ENCODE data around the gene AKR1C2.
A peak's percentile ranks its signal among the peaks of the same experiment; 100 is the strongest.
"Not testable (repeated sequence)": the region's sequence is repeated elsewhere in the genome, so short reads cannot be mapped to it uniquely, and the experiment has no call there.

AKR1C2 gene

DNA sequence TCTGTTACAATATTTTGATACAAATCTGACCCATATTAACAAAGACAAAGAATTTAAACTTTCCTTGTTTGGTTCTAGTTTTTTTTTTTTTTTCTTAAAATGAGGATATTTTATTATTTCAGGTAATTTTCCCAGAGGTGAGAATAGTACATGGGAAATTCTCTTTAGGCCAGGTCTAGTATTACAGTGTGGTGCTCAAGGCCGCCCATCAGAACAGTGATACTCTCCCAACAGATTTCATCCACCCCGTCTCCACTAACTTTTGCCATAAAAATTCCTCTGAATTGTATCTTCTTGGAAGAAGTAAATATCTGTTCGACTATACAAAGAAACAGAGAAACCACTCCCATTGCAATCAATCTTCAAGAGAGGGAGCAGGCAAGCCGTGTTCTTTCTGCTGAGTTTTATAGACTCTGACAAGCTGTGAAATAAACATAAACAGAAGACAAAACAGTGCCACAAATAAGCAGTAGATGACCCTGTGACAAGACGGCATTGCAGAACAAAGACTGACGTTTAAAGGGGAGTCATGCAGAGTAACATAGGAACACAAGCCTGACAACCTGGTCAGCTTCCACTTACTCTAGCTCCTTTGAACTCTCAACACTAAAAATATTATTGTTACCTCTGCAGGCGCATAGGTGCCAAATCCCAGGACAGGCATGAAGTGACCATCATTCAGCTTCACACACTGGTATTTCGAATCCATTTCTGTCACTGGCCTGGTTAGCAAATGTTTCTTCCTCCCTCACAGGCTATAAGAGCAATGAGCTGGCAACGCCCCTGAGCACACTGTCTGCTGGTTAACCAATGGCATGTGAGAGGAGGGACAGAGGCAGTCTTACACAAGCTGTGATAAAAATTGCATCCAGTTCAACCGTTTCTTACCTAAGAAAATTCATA lies at the start of gene AKR1C2:
Gene AKR1C2 (minus strand): TSS at position 731 of the 903 bp plus-strand sequence. CDS start 22 bp downstream, at position 709.
- DNase-seq, result not testable (repeated sequence)

DNA sequence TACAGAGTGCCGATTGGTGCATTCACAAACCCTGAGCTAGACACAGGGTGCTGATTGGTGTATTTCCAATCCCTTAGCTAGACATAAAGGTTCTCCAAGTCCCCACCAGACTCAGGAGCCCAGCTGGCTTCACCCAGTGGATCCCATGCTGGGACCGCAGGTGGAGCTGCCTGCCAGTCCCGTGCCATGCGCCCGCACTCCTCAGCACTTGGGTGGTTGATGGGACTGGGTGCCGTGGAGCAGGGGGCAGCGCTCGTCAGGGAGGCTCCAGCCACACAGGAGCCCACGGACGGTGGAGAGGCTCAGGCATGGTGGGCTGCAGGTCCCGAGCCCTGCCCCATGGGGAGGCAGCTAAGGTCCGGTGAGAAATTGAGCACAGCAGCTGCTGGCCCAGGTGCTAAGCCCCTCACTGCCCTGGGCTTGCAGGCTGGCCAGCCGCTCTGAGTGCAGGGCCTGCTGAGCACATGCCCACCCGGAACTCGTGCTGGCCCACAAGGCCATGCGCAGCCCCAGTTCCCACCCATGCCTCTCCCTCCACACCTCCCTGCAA lies 49.4 kb upstream of the AKR1C2 start:
- not testable (repeated sequence) for DNase-seq

DNA sequence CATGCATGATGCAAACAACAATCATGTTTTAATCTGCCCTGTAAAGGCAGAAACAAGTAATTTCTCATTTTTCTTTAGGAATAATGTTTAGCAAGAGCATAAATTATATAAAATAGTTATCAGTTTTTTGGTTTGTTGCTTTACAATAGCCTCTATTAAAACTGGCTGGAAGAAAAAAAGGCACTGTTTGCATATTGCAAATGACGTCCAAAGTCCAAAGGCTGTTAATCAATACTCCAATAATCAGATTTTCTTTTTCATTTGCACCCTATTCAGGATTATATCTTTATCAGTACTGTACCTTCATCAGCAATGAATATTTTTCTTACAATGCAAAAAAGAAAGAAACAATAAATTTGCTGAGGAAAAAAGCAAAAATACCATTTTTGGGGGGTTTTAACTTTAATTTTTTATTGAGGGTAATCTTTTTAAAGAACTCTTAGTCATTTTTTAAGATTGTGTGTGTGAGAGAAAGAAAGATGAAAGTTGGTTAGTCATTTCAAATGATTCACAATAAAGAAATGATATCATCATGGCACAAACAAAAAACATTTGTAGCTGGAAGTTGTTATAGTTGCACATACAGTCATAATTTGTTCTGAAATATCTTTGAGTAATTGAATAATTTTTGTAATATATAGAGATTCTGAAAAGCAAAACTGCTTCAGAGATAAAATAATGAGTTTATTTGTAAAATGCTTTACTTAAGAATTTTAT lies 44.4 kb upstream of the AKR1C2 start:
- DNase-seq, result no peak

DNA sequence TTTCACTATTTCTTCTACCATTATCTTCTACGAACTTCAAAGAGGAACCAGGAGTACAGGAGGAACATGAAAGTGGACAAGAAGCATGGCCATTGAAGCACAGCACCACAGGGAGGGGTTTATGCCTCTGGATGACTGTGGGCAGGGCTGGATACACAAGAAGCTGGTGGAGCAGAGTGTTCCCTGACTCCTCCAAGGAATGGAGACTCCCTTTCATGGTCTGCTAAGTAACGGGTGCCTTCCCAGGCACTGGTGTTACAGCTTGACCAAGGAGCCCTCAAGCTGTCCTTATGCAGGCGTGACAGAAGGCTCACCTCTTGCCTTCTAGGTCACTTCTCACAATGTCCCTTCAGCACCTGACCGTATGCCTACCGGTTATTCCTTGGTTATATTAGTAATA lies 43.4 kb upstream of the AKR1C2 start:
- DNase-seq, result not testable (repeated sequence)

DNA sequence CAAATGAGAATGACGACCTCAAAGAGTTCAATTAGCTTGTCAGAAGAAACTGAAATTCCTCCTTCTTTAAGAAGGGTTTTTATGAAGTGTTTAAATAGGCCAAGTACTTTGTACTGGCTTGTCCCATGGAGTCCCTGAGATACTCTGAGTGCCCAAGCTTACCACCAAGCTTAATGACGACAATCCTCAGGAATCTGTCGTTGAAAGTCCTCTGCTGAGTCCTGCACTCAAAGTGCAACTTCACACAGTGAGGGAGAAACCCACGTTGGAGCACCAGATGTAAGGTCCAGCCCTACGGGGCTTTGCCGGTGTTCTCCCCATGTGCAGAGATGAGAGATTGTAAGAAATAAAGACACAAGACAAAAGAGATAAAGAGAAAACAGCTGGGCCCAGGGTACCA lies 42.8 kb upstream of the AKR1C2 start:
- DNase-seq, result no peak

DNA sequence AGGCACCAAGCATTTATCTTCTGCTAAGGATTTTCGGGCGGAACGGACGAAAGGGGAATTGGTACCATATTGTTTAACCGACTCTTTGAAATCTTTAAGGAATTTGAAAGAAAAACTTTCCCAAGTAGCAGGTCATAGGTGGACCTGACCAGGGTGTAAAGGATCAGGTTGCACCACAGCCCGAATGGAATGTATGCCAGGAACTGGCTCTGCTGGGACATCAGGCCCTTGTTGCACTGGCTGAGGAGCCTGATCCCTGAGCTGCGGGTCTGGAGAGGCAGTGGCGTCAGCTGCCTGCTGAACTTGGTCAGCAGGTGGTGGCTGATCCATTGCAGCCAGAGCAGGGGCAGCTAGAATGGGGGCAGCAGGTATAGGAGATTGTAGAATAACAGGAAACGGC lies 41.4 kb upstream of the AKR1C2 start:
- no peak for DNase-seq

DNA sequence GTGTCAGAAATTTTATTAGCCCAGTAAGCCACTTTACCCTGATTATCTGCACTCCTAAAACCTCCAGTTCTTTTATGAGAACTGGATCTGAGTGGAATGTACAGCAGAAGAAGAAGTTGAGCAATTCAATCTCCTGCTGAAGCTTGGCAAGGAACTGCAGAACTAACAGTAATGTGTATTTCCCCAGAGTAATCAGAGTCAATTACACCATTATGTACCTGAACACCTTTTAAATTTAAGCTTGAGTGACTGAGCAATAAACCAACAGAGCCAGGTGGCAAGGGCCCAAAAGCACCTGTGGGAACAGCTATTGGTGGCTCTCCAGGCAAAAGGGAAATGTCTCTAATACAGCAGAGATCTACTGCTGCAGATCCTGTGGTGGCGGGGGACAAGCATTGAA lies 40.1 kb upstream of the AKR1C2 start:
- peak; percentile 84 for DNase-seq

DNA sequence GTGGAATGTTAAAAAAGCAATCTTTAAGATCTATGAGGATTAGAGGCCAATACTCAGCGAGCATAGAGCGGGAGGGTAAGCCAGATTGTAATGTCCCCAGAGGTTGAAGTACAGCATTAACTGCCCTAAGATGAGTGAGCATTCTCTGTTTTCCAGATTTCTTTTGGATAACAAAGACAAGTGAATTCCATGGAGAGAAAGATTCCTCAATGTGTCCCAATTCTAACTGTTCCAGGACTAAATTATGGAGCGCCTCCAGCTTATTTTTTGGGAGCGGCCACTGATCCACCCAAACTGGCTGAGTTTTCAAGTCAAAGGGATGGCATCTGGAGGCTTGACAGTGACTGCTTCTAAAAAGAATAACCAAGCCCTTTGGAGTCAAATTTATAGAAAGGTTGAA lies 39.3 kb upstream of the AKR1C2 start:
- DNase-seq, result no peak

DNA sequence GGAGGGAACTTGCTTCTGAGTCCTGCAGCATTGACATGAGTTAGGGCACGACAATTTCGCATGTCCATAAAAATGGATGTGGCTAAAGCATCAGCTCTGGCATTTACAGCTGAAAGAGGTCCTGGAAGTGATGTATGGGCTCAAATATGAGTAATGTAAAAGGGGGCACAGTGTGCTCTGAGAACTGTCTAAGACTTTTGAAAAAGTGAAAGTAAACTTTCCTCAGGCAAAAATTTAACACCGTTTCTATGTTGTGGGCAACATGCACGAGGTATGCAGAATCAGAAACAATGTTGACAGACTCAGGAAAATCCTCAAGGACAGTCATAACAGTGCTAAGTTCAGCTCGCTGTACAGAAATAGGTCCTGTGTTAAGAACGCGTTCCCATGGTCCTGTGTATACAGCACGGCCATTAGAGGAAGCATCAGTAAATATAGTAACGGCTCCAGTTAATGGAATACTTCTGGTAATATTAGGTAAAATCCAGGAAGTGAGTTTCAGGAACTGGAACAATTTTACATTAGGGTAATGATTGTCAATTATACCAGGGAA lies 37.9 kb upstream of the AKR1C2 start:
- no peak for DNase-seq

DNA sequence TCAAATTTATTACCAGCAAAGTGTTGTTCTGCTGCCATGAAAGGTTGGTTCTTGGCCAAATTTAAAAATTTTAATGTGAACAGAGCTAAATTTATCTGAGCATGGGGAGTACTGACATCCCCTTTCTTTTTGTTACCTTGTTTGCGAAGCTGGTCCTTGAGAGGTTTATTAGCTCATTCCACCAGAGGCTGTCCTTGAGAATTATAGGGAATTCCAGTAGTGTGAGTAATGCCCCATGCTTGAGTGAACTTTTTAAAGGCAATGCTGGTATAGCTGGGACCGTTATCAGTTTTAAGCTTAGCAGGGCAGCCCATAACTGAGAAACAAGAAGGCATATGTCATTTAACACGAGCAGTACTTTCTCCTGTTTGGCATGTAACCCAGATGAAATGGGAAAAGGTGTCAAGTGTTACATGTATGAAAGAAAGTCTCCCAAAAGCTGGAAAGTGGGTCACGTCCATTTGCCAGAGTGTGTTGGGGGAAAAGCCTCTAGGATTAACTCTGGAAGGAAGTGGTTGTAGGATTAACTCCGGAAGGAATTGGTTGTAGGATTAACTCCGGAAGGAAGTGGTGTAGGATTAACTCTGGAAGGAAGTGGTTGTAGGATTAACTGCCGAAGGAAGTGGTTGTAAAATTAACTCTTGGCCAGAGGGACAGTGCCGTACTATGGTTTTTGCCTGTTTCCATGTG lies 37.3 kb upstream of the AKR1C2 start:
- DNase-seq, result no peak

DNA sequence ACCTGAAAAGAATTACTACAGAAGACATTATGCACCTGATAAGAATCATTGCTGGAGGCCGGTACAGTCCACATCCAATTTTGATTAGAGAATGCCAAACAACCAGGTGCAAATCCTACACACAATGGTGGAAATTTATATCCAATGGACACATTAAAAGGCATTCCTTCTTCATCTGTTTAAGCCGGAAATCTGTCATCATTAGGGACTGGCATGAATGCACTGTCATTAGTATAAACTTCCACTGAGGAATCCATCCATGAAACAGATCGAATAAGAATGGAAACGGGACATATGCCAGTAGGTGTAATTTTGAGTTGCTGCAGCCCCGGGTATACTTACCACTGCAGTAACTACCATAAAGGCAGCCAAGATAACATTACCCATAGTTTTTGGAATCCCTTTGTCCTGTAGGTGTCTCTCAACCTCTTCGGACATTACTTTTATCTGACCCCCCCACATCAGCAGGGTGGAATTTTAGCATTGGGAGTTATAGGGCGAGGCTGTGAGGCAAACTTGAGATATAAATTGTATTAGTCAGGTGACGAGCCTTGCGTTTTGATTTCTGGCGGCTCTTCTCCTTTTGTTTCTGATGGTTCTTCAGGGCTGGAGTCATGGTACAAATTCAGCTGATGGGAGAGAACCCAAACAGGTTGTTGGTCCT lies 36.5 kb upstream of the AKR1C2 start:
- DNase-seq, result no peak

DNA sequence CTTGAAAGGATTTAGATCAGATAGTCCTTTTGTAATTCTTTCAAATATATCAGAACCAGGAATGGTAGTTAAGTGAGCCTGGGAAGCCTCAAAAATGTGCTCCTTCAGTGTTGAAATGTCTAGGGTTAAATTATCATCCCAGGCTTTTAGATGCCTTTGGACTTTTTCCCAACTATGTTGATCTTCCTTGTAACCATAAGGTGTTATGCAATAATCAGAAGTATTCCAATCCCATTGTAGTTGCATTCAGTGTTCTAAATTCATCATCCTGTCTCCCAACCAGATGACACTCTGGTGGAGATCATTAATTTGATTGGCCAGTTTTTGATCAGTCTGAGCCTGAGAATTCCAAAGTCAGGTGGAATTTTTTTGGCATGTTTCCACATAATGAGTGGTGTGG lies 35.1 kb upstream of the AKR1C2 start:
- no peak for DNase-seq

DNA sequence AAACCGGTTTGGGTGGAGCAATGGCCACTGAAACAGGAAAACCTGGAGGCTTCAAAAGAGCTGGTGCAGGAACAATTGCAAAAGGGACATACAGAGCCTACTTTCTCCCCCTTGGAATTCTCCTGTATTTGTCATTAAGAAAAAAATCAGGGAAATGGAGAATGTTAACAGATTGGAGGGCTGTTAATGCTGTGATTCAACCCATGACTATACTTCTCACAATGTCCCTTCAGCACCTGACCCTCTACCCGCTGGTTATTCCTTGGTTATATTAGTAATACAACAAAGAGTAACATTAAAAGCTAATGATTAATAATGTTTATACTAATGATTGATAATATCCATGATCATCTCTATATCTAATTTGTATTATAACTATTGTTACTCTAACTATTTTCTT lies 34.4 kb upstream of the AKR1C2 start:
- DNase-seq, result no peak

DNA sequence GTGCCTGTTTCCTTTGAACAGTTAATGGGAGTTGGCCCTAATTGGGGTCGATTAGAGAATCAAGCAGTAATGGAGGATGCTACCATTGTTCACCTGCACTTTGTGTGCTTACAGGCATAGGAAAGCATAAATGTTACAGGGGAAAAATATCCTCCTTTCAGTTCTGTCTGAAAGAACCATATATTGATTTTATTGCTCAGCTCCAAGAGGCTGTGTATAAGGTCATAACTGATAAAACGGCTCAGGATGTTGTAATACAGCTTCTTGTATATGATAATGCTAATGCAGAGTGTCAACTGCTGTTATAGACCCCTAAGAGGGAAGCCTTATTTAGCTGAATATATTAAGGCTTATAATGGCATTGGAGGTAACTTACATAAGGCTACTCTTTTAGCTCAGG lies 32.9 kb upstream of the AKR1C2 start:
- DNase-seq, result no peak

DNA sequence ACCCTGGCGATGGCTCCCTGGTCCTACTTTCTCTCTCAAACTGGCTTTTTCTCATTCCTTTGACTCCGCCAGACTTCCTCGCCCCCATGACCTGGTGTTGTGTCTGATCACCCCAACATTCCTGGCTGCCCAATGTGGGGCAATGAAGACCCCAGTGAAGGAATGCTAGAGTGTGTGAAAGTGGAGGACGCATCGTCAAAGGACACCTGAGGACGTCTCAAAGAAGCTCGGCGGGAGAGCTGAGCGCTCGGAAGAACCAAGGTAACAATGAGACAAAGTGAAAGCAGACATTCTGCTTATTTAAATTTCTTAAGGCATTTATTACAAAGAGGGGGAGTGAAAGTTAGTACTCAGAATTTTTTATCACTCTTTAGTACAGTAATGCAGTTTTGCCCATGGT lies 31.7 kb upstream of the AKR1C2 start:
- no peak for DNase-seq

DNA sequence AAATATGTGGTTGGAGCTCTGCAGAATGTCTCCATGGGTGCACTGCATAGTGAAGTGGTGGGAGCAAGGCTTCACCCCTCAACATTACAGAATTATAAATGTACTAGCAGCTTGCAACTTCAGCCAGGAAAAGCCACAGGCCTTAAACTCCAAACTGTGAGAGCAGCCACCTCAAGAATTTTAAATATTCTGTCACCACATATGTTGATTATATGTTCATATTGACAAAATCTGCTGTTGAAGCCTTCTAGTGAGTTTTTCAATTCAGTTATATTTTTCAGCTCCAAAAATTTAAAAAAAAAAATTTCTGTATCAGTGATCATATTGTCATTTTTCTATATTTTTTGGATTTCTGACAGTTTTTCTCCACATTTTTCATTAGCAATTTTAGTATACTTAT lies 30.9 kb upstream of the AKR1C2 start:
- no peak for DNase-seq

DNA sequence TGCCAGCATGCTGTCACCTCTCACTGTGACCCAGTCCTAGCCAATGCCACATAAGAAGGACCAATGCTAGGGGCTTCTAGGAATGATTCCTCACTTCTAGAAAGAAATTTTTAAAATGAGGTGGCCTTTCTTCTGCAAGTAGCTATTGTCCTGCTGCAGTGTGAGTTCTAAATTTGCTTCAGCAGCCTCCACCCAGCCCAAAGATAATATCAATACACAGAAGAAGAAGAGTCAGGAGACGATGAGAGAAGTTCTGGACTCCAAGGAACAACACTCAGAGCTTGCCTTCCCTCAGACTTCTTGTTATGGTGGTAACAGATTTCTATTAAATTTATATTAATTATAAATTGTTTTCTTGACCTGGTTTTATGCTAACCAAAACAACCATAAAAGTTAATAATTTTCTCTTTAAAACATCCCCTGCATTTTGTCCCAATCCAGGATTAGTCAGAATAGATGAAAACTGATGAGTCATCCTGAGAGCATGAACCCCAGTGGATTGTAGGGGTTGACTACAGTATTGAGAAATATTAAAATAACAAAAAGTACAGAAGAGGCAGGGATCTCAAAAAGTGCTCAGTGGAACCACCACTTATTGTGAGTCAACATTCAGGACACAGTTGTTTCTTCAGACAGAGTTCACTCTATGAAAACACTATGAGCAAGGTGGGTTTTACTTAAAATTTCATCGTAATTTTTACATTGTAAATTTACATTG lies 29.6 kb upstream of the AKR1C2 start:
- no peak for DNase-seq

DNA sequence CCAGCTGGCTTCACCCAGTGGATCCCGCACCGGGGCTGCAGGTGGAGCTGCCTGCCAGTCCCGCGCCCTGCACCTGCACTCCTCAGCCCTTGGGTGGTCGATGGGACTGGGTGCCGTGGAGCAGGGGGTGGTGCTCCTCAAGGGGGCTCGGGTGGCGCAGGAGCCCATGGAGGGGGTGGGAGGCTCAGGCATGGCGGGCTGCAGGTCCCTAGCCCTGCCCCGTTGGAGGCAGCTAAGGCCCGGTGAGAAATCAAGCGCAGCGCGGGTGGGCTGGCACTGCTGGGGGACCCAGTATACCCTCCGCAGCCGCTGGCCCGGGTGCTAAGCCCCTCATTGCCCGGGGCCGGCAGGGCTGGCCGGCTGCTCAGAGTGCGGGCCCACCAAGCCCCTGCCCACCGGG lies 28.8 kb upstream of the AKR1C2 start:
- not testable (repeated sequence) for DNase-seq

DNA sequence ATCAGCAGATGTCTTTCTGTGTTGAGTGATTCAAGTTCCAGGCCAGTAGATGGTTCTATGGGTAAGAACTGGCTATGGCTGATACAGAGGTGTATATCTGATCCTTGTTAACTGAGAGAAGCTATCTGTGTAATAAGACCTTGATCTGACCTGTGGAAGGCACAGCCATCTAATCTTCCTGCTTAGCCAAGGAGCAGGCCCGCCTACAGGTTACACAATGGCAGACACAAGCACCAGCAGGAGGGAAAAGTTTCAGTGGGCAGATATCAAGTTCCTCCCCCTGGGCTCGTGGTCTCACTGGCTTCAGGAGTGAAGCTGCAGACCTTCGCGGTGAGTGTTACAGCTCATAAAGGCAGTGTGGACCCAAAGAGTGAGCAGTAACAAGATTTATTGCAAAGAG lies 27.9 kb upstream of the AKR1C2 start:
- DNase-seq, result not testable (repeated sequence)

DNA sequence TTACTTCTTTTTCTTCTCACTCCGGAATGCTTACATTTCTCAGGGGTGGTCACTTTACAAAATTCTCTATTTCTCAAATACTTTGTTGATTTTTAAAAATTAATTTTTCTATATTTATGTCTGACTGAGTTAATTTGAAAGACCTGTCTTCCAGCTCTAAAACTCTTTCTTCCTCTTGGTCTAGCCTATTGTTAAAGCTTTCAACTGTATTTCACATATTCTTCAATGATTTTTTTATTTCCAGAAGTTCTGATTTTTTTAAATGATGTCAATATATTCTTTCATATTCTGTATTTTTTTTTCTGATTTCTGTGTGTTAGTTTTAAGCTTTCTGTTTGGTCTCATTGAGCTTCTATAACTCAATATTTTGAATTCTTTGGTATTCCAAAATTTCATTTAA lies 27.3 kb upstream of the AKR1C2 start:
- DNase-seq, result no peak

DNA sequence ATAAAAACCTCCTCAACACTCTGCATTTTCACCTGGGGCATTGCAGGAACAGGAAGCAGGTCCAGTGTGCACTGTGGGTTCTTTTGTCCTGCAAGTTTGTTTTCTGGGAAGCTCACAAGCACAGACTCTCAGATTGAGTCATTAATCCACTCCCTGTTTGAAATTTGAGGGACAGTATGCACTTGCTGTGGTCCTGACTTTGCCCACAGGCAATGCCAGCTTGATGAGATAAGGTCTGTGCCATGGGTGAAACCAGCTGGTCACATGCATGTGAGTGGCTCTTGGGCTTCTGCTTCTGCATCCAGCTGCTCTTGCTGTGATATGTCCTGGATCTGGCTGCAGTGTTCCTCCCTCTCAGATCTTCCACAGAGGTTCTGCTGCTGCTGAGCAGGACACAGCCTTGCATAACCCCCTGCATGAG lies 21.8 kb upstream of the AKR1C2 start:
- DNase-seq, result not testable (repeated sequence)

Measured in NCI-H2029 treated with DMSO at 0.1 percent for 48 hours (cell line).